ENCODE data around the gene EFCAB6.

Gene EFCAB6

DNA sequence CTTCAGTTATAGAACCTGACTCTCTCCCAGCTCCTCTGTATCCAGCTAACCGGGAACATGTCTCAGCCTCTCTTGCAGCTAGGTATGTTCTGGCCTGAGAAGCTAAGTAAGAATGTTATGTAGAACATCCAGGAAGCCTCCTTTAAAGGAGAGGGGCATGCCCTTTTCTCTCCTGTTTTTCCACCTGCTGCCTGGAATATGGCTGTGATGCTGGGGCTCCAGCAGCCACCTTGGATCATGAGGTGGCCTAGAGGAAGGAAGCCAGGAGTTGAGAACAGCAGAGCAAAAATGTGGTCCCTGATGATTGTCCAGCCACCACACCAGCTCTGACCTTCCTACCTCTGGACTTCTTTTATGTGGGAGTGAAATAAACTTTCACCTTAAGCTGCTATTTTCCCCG, 282.6 kb downstream of the EFCAB6 start:
- H3K4me3 ChIP-seq (replicated peaks; ENCODE audit: low read depth, low read length): no peak overlapping the region
- TF ChIP-seq, protein P1, sequence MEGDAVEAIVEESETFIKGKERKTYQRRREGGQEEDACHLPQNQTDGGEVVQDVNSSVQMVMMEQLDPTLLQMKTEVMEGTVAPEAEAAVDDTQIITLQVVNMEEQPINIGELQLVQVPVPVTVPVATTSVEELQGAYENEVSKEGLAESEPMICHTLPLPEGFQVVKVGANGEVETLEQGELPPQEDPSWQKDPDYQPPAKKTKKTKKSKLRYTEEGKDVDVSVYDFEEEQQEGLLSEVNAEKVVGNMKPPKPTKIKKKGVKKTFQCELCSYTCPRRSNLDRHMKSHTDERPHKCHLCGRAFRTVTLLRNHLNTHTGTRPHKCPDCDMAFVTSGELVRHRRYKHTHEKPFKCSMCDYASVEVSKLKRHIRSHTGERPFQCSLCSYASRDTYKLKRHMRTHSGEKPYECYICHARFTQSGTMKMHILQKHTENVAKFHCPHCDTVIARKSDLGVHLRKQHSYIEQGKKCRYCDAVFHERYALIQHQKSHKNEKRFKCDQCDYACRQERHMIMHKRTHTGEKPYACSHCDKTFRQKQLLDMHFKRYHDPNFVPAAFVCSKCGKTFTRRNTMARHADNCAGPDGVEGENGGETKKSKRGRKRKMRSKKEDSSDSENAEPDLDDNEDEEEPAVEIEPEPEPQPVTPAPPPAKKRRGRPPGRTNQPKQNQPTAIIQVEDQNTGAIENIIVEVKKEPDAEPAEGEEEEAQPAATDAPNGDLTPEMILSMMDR (IDR thresholded peaks at IDR 0.05; ENCODE audit: insufficient read depth, low read length, poor library complexity, severe bottlenecking): no peak
- no peaks in the 10 kb centered on the region for H3K36me3 ChIP-seq (ENCODE audit: control insufficient read depth, insufficient read depth, low read length)
- no peaks in the 10 kb centered on the region; the same call in 1 of the 2 replicates for H3K27me3 ChIP-seq (replicated peaks; ENCODE audit: control insufficient read depth, insufficient read depth, low read length)
- DNase-seq (ENCODE audit: extremely low read depth, insufficient read length): no peak

DNA sequence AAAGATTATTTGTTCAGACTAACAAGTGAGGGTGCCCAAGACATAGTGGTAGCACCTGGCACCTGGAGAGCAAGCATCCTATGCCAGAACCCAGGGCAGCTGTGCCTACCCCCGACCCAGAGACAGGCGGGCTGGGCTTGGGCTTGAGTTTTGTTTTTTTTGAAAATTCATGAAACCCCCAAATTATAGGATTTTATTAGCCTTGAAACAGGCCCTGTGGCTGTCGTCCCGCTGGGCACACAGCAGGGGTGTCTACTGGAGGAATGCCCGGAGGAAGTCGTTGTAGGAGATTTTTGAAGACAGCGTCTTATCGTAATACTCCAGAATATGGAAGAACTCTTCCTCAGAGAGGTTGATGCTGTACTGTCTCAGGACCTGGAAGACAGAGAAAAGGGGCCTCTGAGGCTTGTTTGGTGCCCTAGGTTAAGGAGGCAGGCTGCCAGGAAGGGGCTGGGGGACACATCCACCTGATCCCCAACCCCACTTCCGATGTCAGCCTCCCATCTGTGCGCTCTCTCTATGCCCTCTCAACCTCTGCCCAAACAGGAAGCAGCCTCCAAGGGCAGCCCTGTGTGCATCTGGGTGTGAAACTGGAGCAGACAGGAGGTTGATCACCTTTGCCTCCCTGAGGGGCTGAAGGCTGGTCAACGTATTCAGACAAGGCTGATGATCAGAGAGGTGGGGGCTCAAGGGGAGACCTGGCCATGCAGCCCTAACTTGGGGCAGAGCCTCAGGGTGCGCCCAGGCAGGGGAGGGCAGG, 283.3 kb downstream of the EFCAB6 start:
- TF ChIP-seq, protein P1 (IDR thresholded peaks at IDR 0.05; ENCODE audit: insufficient read depth, low read length, poor library complexity, severe bottlenecking): no peak
- Histone ChIP-seq H3K36me3 (ENCODE audit: control insufficient read depth, insufficient read depth, low read length) (no peaks in the 10 kb centered on the region), H3K4me3 (replicated peaks; ENCODE audit: low read depth, low read length) (no peak overlapping the region), H3K27me3 (replicated peaks; ENCODE audit: control insufficient read depth, insufficient read depth, low read length) (no peaks in the 10 kb centered on the region; the same call in 1 of the 2 replicates)
- no peak for DNase-seq (ENCODE audit: extremely low read depth, insufficient read length)

DNA sequence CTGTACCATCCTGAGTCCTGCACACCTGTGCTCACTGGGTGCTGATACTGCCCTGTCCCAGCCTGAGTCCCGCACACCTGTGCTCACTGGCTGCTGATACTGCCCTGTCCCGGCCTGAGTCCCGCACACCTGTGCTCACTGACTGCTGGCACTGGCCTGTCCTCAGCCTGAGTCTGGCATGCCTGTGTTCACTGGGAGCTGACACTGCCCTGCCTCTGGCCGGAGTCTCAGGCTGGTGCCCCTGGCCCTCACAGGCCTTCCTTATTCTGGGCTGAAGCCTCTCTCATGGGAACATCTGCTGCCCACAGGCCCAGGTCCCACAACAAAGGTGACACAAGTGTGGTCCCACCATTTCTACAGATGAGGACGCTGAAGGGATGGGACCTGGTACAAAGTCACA, 285.2 kb downstream of the EFCAB6 start:
- Histone ChIP-seq H3K4me3 (replicated peaks; ENCODE audit: low read depth, low read length) (no peak overlapping the region), H3K36me3 (ENCODE audit: control insufficient read depth, insufficient read depth, low read length) (no peaks in the 10 kb centered on the region), H3K27me3 (replicated peaks; ENCODE audit: control insufficient read depth, insufficient read depth, low read length) (no peaks in the 10 kb centered on the region; the same call in 1 of the 2 replicates)
- TF ChIP-seq, protein P1 (IDR thresholded peaks at IDR 0.05; ENCODE audit: insufficient read depth, low read length, poor library complexity, severe bottlenecking): no peak
- DNase-seq (ENCODE audit: extremely low read depth, insufficient read length): no peak

DNA sequence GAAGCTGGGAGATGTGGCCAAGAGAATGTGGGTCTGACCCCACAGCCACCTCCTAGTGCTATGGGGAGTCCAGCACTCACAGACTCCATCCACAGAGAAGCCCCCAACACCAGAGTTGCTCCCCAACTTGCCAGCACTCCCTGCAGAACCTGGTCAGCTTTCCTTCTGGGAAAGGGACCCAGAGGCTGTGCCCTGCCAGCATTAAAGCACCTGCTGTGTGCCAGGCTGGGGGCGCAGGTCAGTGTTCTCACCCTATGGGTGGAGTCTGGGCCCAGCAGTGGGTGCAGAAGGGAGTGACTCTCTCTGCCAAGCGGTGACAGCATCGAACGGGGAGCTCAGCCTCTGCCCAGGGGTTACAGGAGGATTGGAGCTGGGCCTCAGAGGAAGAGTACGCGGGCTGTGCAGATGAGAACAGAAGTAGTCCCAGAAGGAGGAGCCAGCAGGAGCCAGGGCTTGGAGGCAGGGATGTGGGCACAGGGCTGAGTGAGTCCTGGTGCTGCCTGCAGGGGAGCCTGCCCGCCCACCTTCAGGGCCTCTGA, 285.9 kb downstream of the EFCAB6 start:
- Histone ChIP-seq H3K27me3 (replicated peaks; ENCODE audit: control insufficient read depth, insufficient read depth, low read length) (no peaks in the 10 kb centered on the region; the same call in 1 of the 2 replicates), H3K36me3 (ENCODE audit: control insufficient read depth, insufficient read depth, low read length) (no peaks in the 10 kb centered on the region), H3K4me3 (replicated peaks; ENCODE audit: low read depth, low read length) (no peak overlapping the region)
- TF ChIP-seq, protein P1 (IDR thresholded peaks at IDR 0.05; ENCODE audit: insufficient read depth, low read length, poor library complexity, severe bottlenecking): no peak
- no peak for DNase-seq (ENCODE audit: extremely low read depth, insufficient read length)

DNA sequence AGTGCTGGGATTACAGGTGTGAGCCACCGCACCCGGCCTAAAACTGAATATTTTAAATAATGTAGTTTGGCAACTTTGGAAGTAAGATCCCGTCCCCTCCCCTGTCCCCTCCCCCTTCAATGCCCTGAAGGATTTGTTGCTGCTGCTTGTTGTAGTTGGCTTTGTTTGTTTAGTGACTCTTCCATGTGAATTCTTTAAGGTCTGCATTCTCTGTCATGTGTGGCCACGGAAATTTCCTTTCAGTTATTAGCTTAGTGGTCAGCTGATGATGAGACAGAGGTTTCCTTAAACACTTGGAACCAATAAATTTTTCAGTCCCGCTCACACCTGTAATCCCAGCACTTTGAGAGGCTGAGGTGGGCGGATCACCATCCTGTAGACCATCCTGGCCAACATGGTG, 290.4 kb downstream of the EFCAB6 start:
- TF ChIP-seq, protein P1 (IDR thresholded peaks at IDR 0.05; ENCODE audit: insufficient read depth, low read length, poor library complexity, severe bottlenecking): no peak

More for the DNA sequence above, 290.4 kb downstream of the EFCAB6 start:
- Histone ChIP-seq H3K4me3 (replicated peaks; ENCODE audit: low read depth, low read length) (no peak overlapping the region), H3K27me3 (replicated peaks; ENCODE audit: control insufficient read depth, insufficient read depth, low read length) (no peaks in the 10 kb centered on the region), H3K36me3 (ENCODE audit: control insufficient read depth, insufficient read depth, low read length) (no peaks in the 10 kb centered on the region)
- no peak for DNase-seq (ENCODE audit: extremely low read depth, insufficient read length)

Data from GM06990 (cell line).